Measurements from ENCODE around the gene KCTD21.

GRCh38 chr11:78226684-78227680 is 38.6 kb upstream of the KCTD21 start:
- no peak for TF ChIP-seq POLR2AphosphoS5 (IDR thresholded peaks at IDR 0.05)
- no peak for TF ChIP-seq CTCF (IDR thresholded peaks at IDR 0.05)
- TF ChIP-seq POLR2A (IDR thresholded peaks at IDR 0.05), result no peak
- TF ChIP-seq EP300 (IDR thresholded peaks at IDR 0.05), result no peak
